ENCODE measurements around the gene CCDC171.

- TF ChIP-seq CTCF (IDR thresholded peaks at IDR 0.05; ENCODE audit: low read length) = no peak
- no peak for TF ChIP-seq EZH2 (IDR thresholded peaks at IDR 0.05; ENCODE audit: borderline replicate concordance, low read length)
Observed at GRCh38 chr9:15834541-15834940, 281.7 kb downstream of the CCDC171 start.

Data from OCI-LY1 (cell line).